ENCODE measurements around the gene NHEJ1.

The NHEJ1 gene

DNA sequence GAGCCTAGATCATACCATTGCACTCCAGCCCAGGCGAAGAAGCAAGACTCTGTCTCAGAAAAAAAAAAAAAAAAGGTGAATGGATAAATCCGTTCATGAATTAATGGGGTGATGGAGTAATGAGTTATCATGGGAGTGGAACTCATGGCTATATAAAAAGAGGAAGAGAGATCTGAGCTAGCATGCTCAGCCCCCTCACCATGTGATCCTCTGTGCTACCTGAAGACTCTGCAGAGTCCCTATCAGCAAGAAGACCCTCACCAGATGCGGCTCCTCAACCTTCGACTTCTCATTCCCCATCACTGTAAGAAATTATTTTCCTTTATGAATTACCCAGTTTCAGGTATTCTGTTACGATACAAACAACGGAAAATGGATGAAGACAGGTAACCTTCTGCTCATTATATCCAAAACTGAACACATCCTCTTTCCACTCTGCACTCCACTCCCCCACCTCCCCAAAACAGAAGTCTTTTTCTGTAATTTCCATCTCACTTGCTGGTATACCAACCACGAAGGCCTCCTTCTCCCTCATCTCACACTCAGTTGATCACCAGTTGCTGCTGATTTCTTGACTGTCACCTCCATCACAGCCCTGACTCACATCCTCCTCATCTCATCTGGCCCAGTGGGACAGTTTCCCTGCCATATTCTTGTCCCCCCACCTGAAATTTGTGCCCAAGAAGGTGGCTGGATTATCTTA, 26.3 kb upstream of the NHEJ1 start:
- Histone ChIP-seq H2AFZ (ENCODE audit: low read depth, low read length, severe bottlenecking) (no peak overlapping the region), H3K79me2 (ENCODE audit: insufficient read depth, low read length) (no peaks in the 10 kb centered on the region), H4K20me1 (ENCODE audit: low read depth, low read length) (no peaks in the 10 kb centered on the region), H3F3A (ENCODE audit: insufficient read depth) (no peaks in the 10 kb centered on the region), H3K27me3 (ENCODE audit: low read length) (no peaks in the 10 kb centered on the region), H3K9me3 (ENCODE audit: insufficient read depth, low read length) (no peaks in the 10 kb centered on the region), H3K27ac (ENCODE audit: low read depth, low read length) (no peak overlapping the region), H3K4me3 (ENCODE audit: insufficient read depth, low read length, poor library complexity, severe bottlenecking) (no peak overlapping the region), H3K4me2 (ENCODE audit: low read depth, low read length, poor library complexity, severe bottlenecking) (no peak overlapping the region), H3K36me3 (ENCODE audit: low read length) (no peaks in the 10 kb centered on the region), H3K9me2 (replicated peaks; ENCODE audit: insufficient read depth, low read length) (no peaks in the 10 kb centered on the region), H3K9ac (ENCODE audit: low read length) (no peak overlapping the region)
- no peak for TF ChIP-seq EZH2phosphoT487 (conservative IDR thresholded peaks at IDR 0.05; ENCODE audit: low read length)
- TF ChIP-seq CTCF (IDR thresholded peaks at IDR 0.05; ENCODE audit: insufficient read depth, low read length, poor library complexity, severe bottlenecking): no peak

GRCh38 chr2:219184121-219184520, 23.5 kb upstream of the NHEJ1 start:
- Histone ChIP-seq H3K36me3 (ENCODE audit: low read length) (no peaks in the 10 kb centered on the region), H3K9ac (ENCODE audit: low read length) (no peak overlapping the region), H4K20me1 (ENCODE audit: low read depth, low read length) (no peaks in the 10 kb centered on the region), H3K9me2 (replicated peaks; ENCODE audit: insufficient read depth, low read length) (no peaks in the 10 kb centered on the region), H2AFZ (ENCODE audit: low read depth, low read length, severe bottlenecking) (no peak overlapping the region), H3K9me3 (ENCODE audit: insufficient read depth, low read length) (no peaks in the 10 kb centered on the region), H3K79me2 (ENCODE audit: insufficient read depth, low read length) (peaks cover 13% of the 10 kb centered on the region), H3K4me3 (ENCODE audit: insufficient read depth, low read length, poor library complexity, severe bottlenecking) (no peak overlapping the region), H3K27me3 (ENCODE audit: low read length) (no peaks in the 10 kb centered on the region), H3K4me2 (ENCODE audit: low read depth, low read length, poor library complexity, severe bottlenecking) (no peak overlapping the region), H3K27ac (ENCODE audit: low read depth, low read length) (no peak overlapping the region), H3F3A (ENCODE audit: insufficient read depth) (no peaks in the 10 kb centered on the region)
- TF ChIP-seq CTCF (IDR thresholded peaks at IDR 0.05; ENCODE audit: insufficient read depth, low read length, poor library complexity, severe bottlenecking) (no peak), EZH2phosphoT487 (conservative IDR thresholded peaks at IDR 0.05; ENCODE audit: low read length) (no peak)

DNA sequence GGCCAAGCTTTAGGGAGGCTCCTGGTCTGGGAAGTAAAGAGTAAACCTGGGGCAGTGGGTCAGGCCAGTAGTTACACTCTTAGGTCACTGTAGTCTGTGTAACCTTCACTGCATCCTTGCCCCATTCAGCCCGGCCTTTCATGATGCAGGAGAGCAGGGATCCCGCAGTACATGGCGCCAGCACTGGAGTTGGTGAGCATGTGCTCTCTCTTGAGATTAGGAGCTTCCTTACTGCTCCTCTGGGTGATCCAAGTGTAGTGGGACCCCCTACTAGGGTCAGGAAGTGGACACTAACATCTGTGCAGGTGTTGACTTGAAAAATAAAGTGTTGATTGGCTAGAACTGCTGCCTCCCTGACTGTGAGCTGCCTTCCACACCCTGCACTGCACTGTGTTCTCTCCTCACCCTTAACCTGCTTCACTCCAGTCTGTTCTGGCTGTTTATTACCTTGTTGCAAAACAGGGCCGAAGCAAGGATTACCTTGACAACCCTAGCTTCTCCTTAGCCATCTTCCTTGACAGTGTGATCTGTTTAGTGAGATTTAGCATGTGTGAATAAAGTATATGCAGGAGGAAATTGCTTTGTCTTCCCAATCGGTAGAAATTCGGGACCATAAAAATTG, 22.6 kb upstream of the NHEJ1 start:
- H3K79me2 ChIP-seq (ENCODE audit: insufficient read depth, low read length): peaks cover 20% of the 10 kb centered on the region
- no peaks in the 10 kb centered on the region for H3F3A ChIP-seq (ENCODE audit: insufficient read depth)
- H3K9ac ChIP-seq (ENCODE audit: low read length): no peak overlapping the region
- no peak overlapping the region for H3K27ac ChIP-seq (ENCODE audit: low read depth, low read length)
- H2AFZ ChIP-seq (ENCODE audit: low read depth, low read length, severe bottlenecking): no peak overlapping the region
- H3K36me3 ChIP-seq (ENCODE audit: low read length): no peaks in the 10 kb centered on the region
- no peak for TF ChIP-seq EZH2phosphoT487 (conservative IDR thresholded peaks at IDR 0.05; ENCODE audit: low read length)
- no peak for TF ChIP-seq CTCF (IDR thresholded peaks at IDR 0.05; ENCODE audit: insufficient read depth, low read length, poor library complexity, severe bottlenecking)
- no peaks in the 10 kb centered on the region for H3K27me3 ChIP-seq (ENCODE audit: low read length)
- H3K9me2 ChIP-seq (replicated peaks; ENCODE audit: insufficient read depth, low read length): no peaks in the 10 kb centered on the region
- no peaks in the 10 kb centered on the region for H3K9me3 ChIP-seq (ENCODE audit: insufficient read depth, low read length)
- H4K20me1 ChIP-seq (ENCODE audit: low read depth, low read length): no peaks in the 10 kb centered on the region
- no peak overlapping the region for H3K4me3 ChIP-seq (ENCODE audit: insufficient read depth, low read length, poor library complexity, severe bottlenecking)
- no peak overlapping the region for H3K4me2 ChIP-seq (ENCODE audit: low read depth, low read length, poor library complexity, severe bottlenecking)
